Stimulated activated naive CD8-positive, alpha-beta T cell treated with anti-CD3 and anti-CD28 coated beads, Interleukin-15, Interleukin-2, amounts not matched to agents 100 ng/mL and 50 ng/mL, for 24 hours (primary cell): Measurements from ENCODE around the gene FAM193A.
"Not testable (repeated sequence)": the region's sequence is repeated elsewhere in the genome, so short reads cannot be mapped to it uniquely, and the experiment has no call there.

Source experiments
- H3K27ac Mint-ChIP-seq: one replicate; pipeline ENCODE4 v1.8.0; 2021; ENCODE audit warnings: mild to moderate bottlenecking, mixed read lengths
- H3K27me3 Mint-ChIP-seq: one replicate; pipeline ENCODE4 v1.8.0; 2021; ENCODE audit warnings: mixed read lengths
- H3K36me3 Mint-ChIP-seq: one replicate; pipeline ENCODE4 v1.8.0; 2021; ENCODE audit warnings: low read depth, mixed read lengths
- H3K4me1 Mint-ChIP-seq: one replicate; pipeline ENCODE4 v1.8.0; 2021; ENCODE audit warnings: low read depth, mixed read lengths
- H3K4me3 Mint-ChIP-seq: one replicate; pipeline ENCODE4 v1.8.0; 2021; ENCODE audit warnings: mild to moderate bottlenecking, mixed read lengths
- H3K9me3 Mint-ChIP-seq: one replicate; pipeline ENCODE4 v1.8.0; 2021; ENCODE audit warnings: mixed read lengths

The FAM193A gene

GRCh38 chr4:2660596-2661211 lies 124.3 kb downstream of the FAM193A start:
- peaks cover 5% of the 10 kb centered on the region for H3K4me1 Mint-ChIP-seq
- peaks cover 56% of the 10 kb centered on the region for H3K36me3 Mint-ChIP-seq

GRCh38 chr4:2662598-2662997 lies 126.2 kb downstream of the FAM193A start:
- Mint-ChIP-seq H3K36me3 (peaks cover 61% of the 10 kb centered on the region), H3K9me3 (no peaks in the 10 kb centered on the region), H3K27me3 (no peaks in the 10 kb centered on the region), H3K27ac (no peak overlapping the region), H3K4me1 (peaks cover 24% of the 10 kb centered on the region), H3K4me3 (no peak overlapping the region)

More at GRCh38 chr4:2660596-2661211, 124.3 kb downstream of the FAM193A start:
- Mint-ChIP-seq H3K4me3 (no peak overlapping the region), H3K27me3 (no peaks in the 10 kb centered on the region), H3K9me3 (no peaks in the 10 kb centered on the region), H3K27ac (no peak overlapping the region)

- Mint-ChIP-seq H3K9me3 (no peaks in the 10 kb centered on the region), H3K4me1 (peaks cover 25% of the 10 kb centered on the region)
These were observed 126.8 kb downstream of the FAM193A start for GRCh38 chr4:2663275-2663674.

GRCh38 chr4:2666722-2667247 lies 130.3 kb downstream of the FAM193A start:
- Mint-ChIP-seq H3K36me3 (peaks cover 62% of the 10 kb centered on the region), H3K4me1 (peaks cover 33% of the 10 kb centered on the region), H3K9me3 (no peaks in the 10 kb centered on the region), H3K27me3 (no peaks in the 10 kb centered on the region), H3K4me3 (peak overlapping the region; percentile 57), H3K27ac (peak overlapping the region; percentile 57)

More at GRCh38 chr4:2663275-2663674, 126.8 kb downstream of the FAM193A start:
- peaks cover 55% of the 10 kb centered on the region for H3K36me3 Mint-ChIP-seq
- no peak overlapping the region for H3K4me3 Mint-ChIP-seq
- H3K27me3 Mint-ChIP-seq = no peaks in the 10 kb centered on the region
- no peak overlapping the region for H3K27ac Mint-ChIP-seq

- Mint-ChIP-seq H3K9me3 (no peaks in the 10 kb centered on the region), H3K36me3 (peaks cover 66% of the 10 kb centered on the region)
These were observed 131.0 kb downstream of the FAM193A start for GRCh38 chr4:2667428-2667827.

GRCh38 chr4:2671267-2671895 lies 134.9 kb downstream of the FAM193A start:
- H3K36me3 Mint-ChIP-seq = peaks cover 68% of the 10 kb centered on the region
- H3K4me3 Mint-ChIP-seq = no peak overlapping the region
- no peaks in the 10 kb centered on the region for H3K9me3 Mint-ChIP-seq
- no peaks in the 10 kb centered on the region for H3K27me3 Mint-ChIP-seq
- H3K27ac Mint-ChIP-seq = no peak overlapping the region
- H3K4me1 Mint-ChIP-seq = peaks cover 22% of the 10 kb centered on the region

More at GRCh38 chr4:2667428-2667827, 131.0 kb downstream of the FAM193A start:
- peak overlapping the region; percentile 57 for H3K4me3 Mint-ChIP-seq
- H3K4me1 Mint-ChIP-seq = peaks cover 33% of the 10 kb centered on the region
- peak overlapping the region; percentile 46 for H3K27ac Mint-ChIP-seq
- no peaks in the 10 kb centered on the region for H3K27me3 Mint-ChIP-seq

- peak overlapping the region; percentile 28 for H3K27ac Mint-ChIP-seq
- H3K4me1 Mint-ChIP-seq = peaks cover 18% of the 10 kb centered on the region
- H3K9me3 Mint-ChIP-seq = no peaks in the 10 kb centered on the region
- H3K27me3 Mint-ChIP-seq = no peaks in the 10 kb centered on the region
- no peak overlapping the region for H3K4me3 Mint-ChIP-seq
- H3K36me3 Mint-ChIP-seq = peaks cover 69% of the 10 kb centered on the region
These were observed 135.6 kb downstream of the FAM193A start for GRCh38 chr4:2672082-2672481.

GRCh38 chr4:2672700-2673099 lies 136.3 kb downstream of the FAM193A start:
- Mint-ChIP-seq H3K27me3 (no peaks in the 10 kb centered on the region), H3K4me1 (peaks cover 14% of the 10 kb centered on the region), H3K27ac (peak overlapping the region; percentile 62), H3K9me3 (no peaks in the 10 kb centered on the region), H3K4me3 (no peak overlapping the region), H3K36me3 (peaks cover 71% of the 10 kb centered on the region)

- Mint-ChIP-seq H3K4me3 (no peak overlapping the region), H3K9me3 (no peaks in the 10 kb centered on the region), H3K4me1 (peaks cover 16% of the 10 kb centered on the region), H3K27me3 (no peaks in the 10 kb centered on the region), H3K36me3 (peaks cover 72% of the 10 kb centered on the region), H3K27ac (no peak overlapping the region)
These were observed 136.7 kb downstream of the FAM193A start for GRCh38 chr4:2673157-2673556.

- H3K4me3 Mint-ChIP-seq, H3K27me3 Mint-ChIP-seq, H3K27ac Mint-ChIP-seq, H3K9me3 Mint-ChIP-seq: not testable (repeated sequence)
- H3K36me3 Mint-ChIP-seq = peaks cover 77% of the 10 kb centered on the region
- H3K4me1 Mint-ChIP-seq = peaks cover 16% of the 10 kb centered on the region
These were observed 143.3 kb downstream of the FAM193A start for GRCh38 chr4:2679762-2680161.

GRCh38 chr4:2684486-2684885 lies 148.0 kb downstream of the FAM193A start:
- peaks cover 58% of the 10 kb centered on the region for H3K36me3 Mint-ChIP-seq
- no peaks in the 10 kb centered on the region for H3K27me3 Mint-ChIP-seq
- H3K9me3 Mint-ChIP-seq = no peaks in the 10 kb centered on the region
- H3K4me3 Mint-ChIP-seq = no peak overlapping the region
- no peak overlapping the region for H3K27ac Mint-ChIP-seq
- H3K4me1 Mint-ChIP-seq = peaks cover 14% of the 10 kb centered on the region

GRCh38 chr4:2685541-2685940 lies 149.1 kb downstream of the FAM193A start:
- Mint-ChIP-seq H3K4me3 (no peak overlapping the region), H3K4me1 (peaks cover 25% of the 10 kb centered on the region), H3K36me3 (peaks cover 63% of the 10 kb centered on the region), H3K27me3 (no peaks in the 10 kb centered on the region), H3K27ac (no peak overlapping the region), H3K9me3 (no peaks in the 10 kb centered on the region)

- H3K27ac Mint-ChIP-seq = peak overlapping the region; percentile 34
- peaks cover 64% of the 10 kb centered on the region for H3K36me3 Mint-ChIP-seq
- no peak overlapping the region for H3K4me3 Mint-ChIP-seq
- peaks cover 36% of the 10 kb centered on the region for H3K4me1 Mint-ChIP-seq
- H3K9me3 Mint-ChIP-seq = no peaks in the 10 kb centered on the region
- no peaks in the 10 kb centered on the region for H3K27me3 Mint-ChIP-seq
These were observed 150.2 kb downstream of the FAM193A start for GRCh38 chr4:2686379-2687265.

- peaks cover 64% of the 10 kb centered on the region for H3K36me3 Mint-ChIP-seq
- peak overlapping the region; percentile 21 for H3K27ac Mint-ChIP-seq
- no peaks in the 10 kb centered on the region for H3K9me3 Mint-ChIP-seq
- H3K4me3 Mint-ChIP-seq = no peak overlapping the region
- H3K4me1 Mint-ChIP-seq = peaks cover 48% of the 10 kb centered on the region
- no peaks in the 10 kb centered on the region for H3K27me3 Mint-ChIP-seq
These were observed 151.8 kb downstream of the FAM193A start for GRCh38 chr4:2688281-2688680.

- no peaks in the 10 kb centered on the region for H3K27me3 Mint-ChIP-seq
- peak overlapping the region; percentile 26 for H3K27ac Mint-ChIP-seq
- H3K9me3 Mint-ChIP-seq = no peaks in the 10 kb centered on the region
- H3K36me3 Mint-ChIP-seq = peaks cover 64% of the 10 kb centered on the region
- H3K4me1 Mint-ChIP-seq = peaks cover 48% of the 10 kb centered on the region
- no peak overlapping the region for H3K4me3 Mint-ChIP-seq
These were observed 152.2 kb downstream of the FAM193A start for GRCh38 chr4:2688697-2689096.
